GM06990 (cell line): ENCODE measurements around the gene TNFAIP6.

Source experiments
- DNase-seq: peaks from one replicate; pipeline ENCODE4 v3.0.0-alpha.2; 2011; ENCODE audit not compliant: insufficient read length; ENCODE audit errors: extremely low read depth
- H3K27me3 ChIP-seq: replicated peaks from 2 replicates; pipeline ENCODE4 v1.6.0; 2011; ENCODE audit warnings: low read length; ENCODE audit not compliant: control insufficient read depth, insufficient read depth
- H3K36me3 ChIP-seq: 2 replicates; pipeline ENCODE4 v1.5.1; 2011; ENCODE audit warnings: low read length; ENCODE audit not compliant: control insufficient read depth, insufficient read depth
- H3K4me3 ChIP-seq: replicated peaks from 2 replicates; pipeline ENCODE4 v1.5.1; 2011; ENCODE audit warnings: low read depth, mild to moderate bottlenecking, control low read depth, low read length
- CTCF ChIP-seq: IDR thresholded peaks from 2 replicates; pipeline ENCODE4 v1.5.1; 2011; ENCODE audit warnings: low read length, control low read depth, mild to moderate bottlenecking, inconsistent platforms; ENCODE audit not compliant: insufficient read depth, poor library complexity, severe bottlenecking

TNFAIP6 gene

GRCh38 chr2:151380580-151381235 lies 23.3 kb downstream of the TNFAIP6 start:
- no peak overlapping the region for H3K4me3 ChIP-seq
- no peaks in the 10 kb centered on the region for H3K36me3 ChIP-seq
- no peaks in the 10 kb centered on the region for H3K27me3 ChIP-seq
- TF ChIP-seq CTCF: no peak
- DNase-seq: no peak

- H3K4me3 ChIP-seq: no peak overlapping the region
- no peak for TF ChIP-seq CTCF
Observed at GRCh38 chr2:151381266-151381665, 23.9 kb downstream of the TNFAIP6 start.

GRCh38 chr2:151388011-151388410 lies 30.6 kb downstream of the TNFAIP6 start:
- H3K4me3 ChIP-seq: no peak overlapping the region

More at GRCh38 chr2:151381266-151381665, 23.9 kb downstream of the TNFAIP6 start:
- no peaks in the 10 kb centered on the region for H3K27me3 ChIP-seq
- DNase-seq: no peak
- H3K36me3 ChIP-seq: no peaks in the 10 kb centered on the region

GRCh38 chr2:151391436-151391835 lies 34.0 kb downstream of the TNFAIP6 start:
- no peaks in the 10 kb centered on the region for H3K27me3 ChIP-seq
- TF ChIP-seq CTCF: no peak
- DNase-seq: no peak
- H3K36me3 ChIP-seq: no peaks in the 10 kb centered on the region
- no peak overlapping the region for H3K4me3 ChIP-seq

More at GRCh38 chr2:151388011-151388410, 30.6 kb downstream of the TNFAIP6 start:
- TF ChIP-seq CTCF: no peak
- no peak for DNase-seq
- Histone ChIP-seq H3K27me3 (no peaks in the 10 kb centered on the region), H3K36me3 (no peaks in the 10 kb centered on the region)

- no peak for TF ChIP-seq CTCF
- no peak for DNase-seq
- Histone ChIP-seq H3K4me3 (no peak overlapping the region), H3K27me3 (no peaks in the 10 kb centered on the region), H3K36me3 (no peaks in the 10 kb centered on the region)
Observed at GRCh38 chr2:151394509-151394908, 37.1 kb downstream of the TNFAIP6 start.
